ENCODE results near the gene NAMPT. TPM values are rescaled to one million over a fixed set of nuclear protein-coding genes. Genes with fewer than 3 reads are reported as not detected.

Gene NAMPT
- total RNA-seq, 1 experiment from 2014 or later: 66.0 TPM

DNA sequence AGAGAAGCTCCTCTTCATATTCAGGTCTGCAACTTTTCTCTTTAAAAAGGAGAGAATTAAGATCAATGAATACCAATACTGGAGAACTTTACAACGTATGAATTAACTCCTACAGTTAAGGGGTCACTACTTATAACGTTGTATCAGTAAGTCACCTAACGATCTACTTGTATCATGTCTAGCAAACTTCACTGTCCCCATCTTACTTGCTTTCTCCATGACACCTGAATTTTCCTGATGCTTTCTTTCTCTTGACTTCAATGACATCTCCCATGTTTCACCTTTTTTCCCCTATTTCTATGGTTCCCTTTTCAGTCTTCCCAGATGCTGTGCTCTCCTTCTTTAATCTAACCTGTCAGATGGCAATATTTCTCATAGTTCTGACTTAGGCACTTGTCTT, 19.6 kb downstream of the NAMPT start:
- DNase-seq: no peak
- Histone ChIP-seq H3K79me2 (ENCODE audit: low read length) (no peaks in the 10 kb centered on the region), H3K4me2 (ENCODE audit: low read length) (no peak overlapping the region), H3K27ac (ENCODE audit: low read length) (no peak overlapping the region), H3K9me2 (replicated peaks; ENCODE audit: low read length) (no peaks in the 10 kb centered on the region), H3K9ac (ENCODE audit: low read length) (no peak overlapping the region), H2AFZ (ENCODE audit: low read length) (no peak overlapping the region), H4K20me1 (ENCODE audit: low read length) (no peaks in the 10 kb centered on the region), H3K27me3 (ENCODE audit: low read length) (no peaks in the 10 kb centered on the region), H3K36me3 (ENCODE audit: low read depth, low read length) (peaks cover 72% of the 10 kb centered on the region), H3F3A (ENCODE audit: low read length, unreplicated experiment) (no peaks in the 10 kb centered on the region), H3K4me3 (ENCODE audit: low read length) (no peak overlapping the region), H3K4me1 (ENCODE audit: insufficient read depth, low read length) (no peaks in the 10 kb centered on the region), H3K9me3 (ENCODE audit: low read length) (no peaks in the 10 kb centered on the region)
- no peak for ATAC-seq
- TF ChIP-seq, protein P1, sequence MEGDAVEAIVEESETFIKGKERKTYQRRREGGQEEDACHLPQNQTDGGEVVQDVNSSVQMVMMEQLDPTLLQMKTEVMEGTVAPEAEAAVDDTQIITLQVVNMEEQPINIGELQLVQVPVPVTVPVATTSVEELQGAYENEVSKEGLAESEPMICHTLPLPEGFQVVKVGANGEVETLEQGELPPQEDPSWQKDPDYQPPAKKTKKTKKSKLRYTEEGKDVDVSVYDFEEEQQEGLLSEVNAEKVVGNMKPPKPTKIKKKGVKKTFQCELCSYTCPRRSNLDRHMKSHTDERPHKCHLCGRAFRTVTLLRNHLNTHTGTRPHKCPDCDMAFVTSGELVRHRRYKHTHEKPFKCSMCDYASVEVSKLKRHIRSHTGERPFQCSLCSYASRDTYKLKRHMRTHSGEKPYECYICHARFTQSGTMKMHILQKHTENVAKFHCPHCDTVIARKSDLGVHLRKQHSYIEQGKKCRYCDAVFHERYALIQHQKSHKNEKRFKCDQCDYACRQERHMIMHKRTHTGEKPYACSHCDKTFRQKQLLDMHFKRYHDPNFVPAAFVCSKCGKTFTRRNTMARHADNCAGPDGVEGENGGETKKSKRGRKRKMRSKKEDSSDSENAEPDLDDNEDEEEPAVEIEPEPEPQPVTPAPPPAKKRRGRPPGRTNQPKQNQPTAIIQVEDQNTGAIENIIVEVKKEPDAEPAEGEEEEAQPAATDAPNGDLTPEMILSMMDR (conservative IDR thresholded peaks at IDR 0.05; ENCODE audit: low read depth, low read length): no peak
- TF ChIP-seq EZH2phosphoT487 (IDR thresholded peaks at IDR 0.05; ENCODE audit: borderline replicate concordance, low read length) (no peak), EZH2 (IDR thresholded peaks at IDR 0.05; ENCODE audit: low read length, unreplicated experiment) (no peak)
- POLR2A ChIA-PET (ENCODE audit: unreplicated experiment): no interaction called here
- intact Hi-C loops (cut with micrococcal nuclease): no loop called here
- BruUV-seq (replicated peaks): no TSS peak
- CTCF ChIA-PET: no interaction called here

DNA sequence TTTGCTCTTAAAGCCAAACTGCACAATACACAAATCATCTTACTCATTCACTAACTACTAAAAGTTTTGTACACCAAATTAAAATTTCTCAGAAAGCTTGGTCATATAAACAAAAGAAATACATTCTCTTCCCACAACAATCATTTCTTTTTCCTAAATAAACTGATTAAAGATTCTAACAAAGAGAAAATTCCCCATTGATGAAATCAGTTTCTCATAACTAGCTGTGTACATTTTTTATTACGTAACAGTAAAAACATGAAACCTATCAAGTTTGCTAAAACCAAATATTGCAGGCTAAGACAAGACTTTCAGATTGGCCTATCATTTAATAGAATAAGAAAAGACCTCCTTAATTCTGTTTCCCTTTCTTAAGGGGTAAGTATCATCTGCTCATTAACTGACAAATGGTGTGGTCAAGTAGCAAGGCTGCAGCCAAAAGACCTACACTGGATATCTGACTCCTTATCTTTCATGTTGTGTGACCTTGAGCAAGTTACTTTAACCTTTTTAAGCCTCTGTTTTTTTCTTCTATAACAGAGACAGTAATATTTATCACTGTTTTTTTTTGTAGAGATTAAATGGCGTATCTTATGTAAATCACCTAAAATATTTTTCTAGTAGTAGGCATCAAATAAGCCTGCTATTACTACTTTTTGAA, 22.4 kb downstream of the NAMPT start:
- Histone ChIP-seq H3K4me3 (ENCODE audit: low read length) (no peak overlapping the region), H4K20me1 (ENCODE audit: low read length) (no peaks in the 10 kb centered on the region), H3K79me2 (ENCODE audit: low read length) (no peaks in the 10 kb centered on the region), H3K27ac (ENCODE audit: low read length) (no peak overlapping the region), H2AFZ (ENCODE audit: low read length) (no peak overlapping the region), H3K9ac (ENCODE audit: low read length) (no peak overlapping the region), H3K4me1 (ENCODE audit: insufficient read depth, low read length) (no peaks in the 10 kb centered on the region), H3K9me3 (ENCODE audit: low read length) (no peaks in the 10 kb centered on the region), H3K36me3 (ENCODE audit: low read depth, low read length) (peaks cover 69% of the 10 kb centered on the region), H3K27me3 (ENCODE audit: low read length) (no peaks in the 10 kb centered on the region), H3K9me2 (replicated peaks; ENCODE audit: low read length) (no peaks in the 10 kb centered on the region), H3K4me2 (ENCODE audit: low read length) (no peak overlapping the region), H3F3A (ENCODE audit: low read length, unreplicated experiment) (no peaks in the 10 kb centered on the region)
- intact Hi-C loops (cut with micrococcal nuclease): loop anchor here (5.0 kb wide), 1 partner anchor 85 kb away; no protein-coding TSS in a partner anchor
- TF ChIP-seq EZH2phosphoT487 (IDR thresholded peaks at IDR 0.05; ENCODE audit: borderline replicate concordance, low read length): no peak
- no peak for TF ChIP-seq EZH2 (IDR thresholded peaks at IDR 0.05; ENCODE audit: low read length, unreplicated experiment)
- TF ChIP-seq, protein P1 (conservative IDR thresholded peaks at IDR 0.05; ENCODE audit: low read depth, low read length): no peak
- ChIA-PET CTCF (no interaction called here), POLR2A (ENCODE audit: unreplicated experiment) (no interaction called here)
- DNase-seq (no peak), ATAC-seq (no peak)
- no TSS peak for BruUV-seq (replicated peaks)

- H2AFZ ChIP-seq (ENCODE audit: low read length): no peak overlapping the region
- intact Hi-C loops (cut with micrococcal nuclease): loop anchor here (5.0 kb wide), 1 partner anchor 83 kb away; no protein-coding TSS in a partner anchor
- H3K9me3 ChIP-seq (ENCODE audit: low read length): no peaks in the 10 kb centered on the region
- CTCF ChIA-PET: no interaction called here
- H3K36me3 ChIP-seq (ENCODE audit: low read depth, low read length): peaks cover 55% of the 10 kb centered on the region; the same call in 1 of the 2 replicates
- POLR2A ChIA-PET (ENCODE audit: unreplicated experiment): interaction anchor here (0.6 kb wide), 1 partner anchor 18 kb away, joined by 3 read pairs; no protein-coding TSS in a partner anchor
- DNase-seq: no peak
- no TSS peak for BruUV-seq (replicated peaks)
- no peak for TF ChIP-seq EZH2 (IDR thresholded peaks at IDR 0.05; ENCODE audit: low read length, unreplicated experiment)
- TF ChIP-seq EZH2phosphoT487 (IDR thresholded peaks at IDR 0.05; ENCODE audit: borderline replicate concordance, low read length): no peak
- TF ChIP-seq, protein P1 (conservative IDR thresholded peaks at IDR 0.05; ENCODE audit: low read depth, low read length): no peak
- no peak overlapping the region for H3K9ac ChIP-seq (ENCODE audit: low read length)
- no peaks in the 10 kb centered on the region for H3F3A ChIP-seq (ENCODE audit: low read length, unreplicated experiment)
- H3K4me3 ChIP-seq (ENCODE audit: low read length): no peak overlapping the region
- no peaks in the 10 kb centered on the region for H3K9me2 ChIP-seq (replicated peaks; ENCODE audit: low read length)
- H3K4me1 ChIP-seq (ENCODE audit: insufficient read depth, low read length): no peaks in the 10 kb centered on the region
- H4K20me1 ChIP-seq (ENCODE audit: low read length): no peaks in the 10 kb centered on the region
- no peak for ATAC-seq
- no peak overlapping the region for H3K27ac ChIP-seq (ENCODE audit: low read length)
- no peaks in the 10 kb centered on the region for H3K79me2 ChIP-seq (ENCODE audit: low read length)
- H3K27me3 ChIP-seq (ENCODE audit: low read length): no peaks in the 10 kb centered on the region
- H3K4me2 ChIP-seq (ENCODE audit: low read length): no peak overlapping the region
These were observed 24.6 kb downstream of the NAMPT start for GRCh38 chr7:106260136-106260561.

All from PC-3 (cell line).